Muscle of leg (tissue), 11 donors: ENCODE measurements around the gene PPP2R1B. TPM values are rescaled to one million over a fixed set of nuclear protein-coding genes. Genes with fewer than 3 reads are reported as not detected.
"Not testable (repeated sequence)": the region's sequence is repeated elsewhere in the genome, so short reads cannot be mapped to it uniquely, and the experiment has no call there.

ENCODE experiments used
- DNase-seq: peaks from one replicate; pipeline ENCODE4 v3.0.0; 2013
- H3K27ac ChIP-seq: one replicate; pipeline ENCODE4 v1.5.1; 2013; ENCODE audit warnings: mild to moderate bottlenecking, low read length, control low read depth
- H3K27me3 ChIP-seq: one replicate; pipeline ENCODE4 v1.6.1; 2013; ENCODE audit warnings: low read length; ENCODE audit not compliant: control insufficient read depth, insufficient read depth
- H3K36me3 ChIP-seq: one replicate; pipeline ENCODE4 v1.6.1; 2013; ENCODE audit warnings: low read length; ENCODE audit not compliant: control insufficient read depth, insufficient read depth
- H3K4me1 ChIP-seq: one replicate; pipeline ENCODE4 v1.6.1; 2013; ENCODE audit warnings: low read length; ENCODE audit not compliant: control insufficient read depth, insufficient read depth
- H3K4me3 ChIP-seq: one replicate; pipeline ENCODE4 v1.5.1; 2013; ENCODE audit warnings: low read length, control low read depth
- H3K9me3 ChIP-seq: replicated peaks from 2 replicates; pipeline ENCODE4 v1.6.1; 2013; ENCODE audit warnings: low read depth, low read length; ENCODE audit not compliant: control insufficient read depth
- WGBS: methylation state at CpG from one replicate; pipeline ENCODE4 v1.1.5; 2013; ENCODE audit warnings: missing lambda C conversion rate; ENCODE audit not compliant: insufficient coverage; 5-methylcytosine and 5-hydroxymethylcytosine counted together
- polyA plus RNA-seq, 8 donors: library from polyadenylated mRNA; unstranded; fragments of 120-200 nt; gene quantifications; one replicate each; pipeline versions ENCODE4 v1.2.1 to v1.2.3, GENCODE V29; 2013; ENCODE audit warnings: inconsistent platforms in 1 of 8, low replicate concordance in 1 of 8; ENCODE audit not compliant: insufficient read length in 8 of 8, insufficient read depth in 1 of 8
- total RNA-seq: library from RNA; stranded (reverse); fragments of 120-200 nt; gene quantifications from one replicate; pipeline ENCODE4 v1.2.4, GENCODE V29; 2013

PPP2R1B gene
- total and polyA plus RNA-seq, 9 donors: 8.7 to 15.3 (median 10.6) TPM

DNA sequence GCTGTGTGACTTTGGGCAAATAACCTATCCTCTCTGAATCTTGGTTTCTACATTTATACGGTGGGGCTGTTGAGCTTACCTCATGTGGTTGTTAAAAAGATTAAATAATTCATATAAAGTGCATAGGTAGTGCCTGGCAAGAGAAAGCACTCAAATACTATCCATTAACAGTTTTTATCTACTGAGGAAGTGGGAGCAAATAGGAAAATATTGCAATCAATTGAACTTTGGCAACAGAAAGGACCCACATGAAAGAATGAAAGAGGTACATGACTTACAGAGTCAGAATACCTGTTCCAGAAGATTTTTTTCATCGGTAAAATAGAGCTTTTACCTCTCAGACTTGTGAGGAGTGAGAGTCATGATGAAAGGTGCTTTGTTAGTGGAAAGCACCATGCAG, 6.3 kb upstream of the PPP2R1B start:
- Histone ChIP-seq H3K36me3 (no peaks in the 10 kb centered on the region), H3K4me1 (peaks cover 8% of the 10 kb centered on the region), H3K9me3 (no peaks in the 10 kb centered on the region), H3K4me3 (no peak overlapping the region), H3K27ac (no peak overlapping the region), H3K27me3 (no peaks in the 10 kb centered on the region)
- WGBS: no CpG with 5 or more reads among the region's 2 CpGs
- DNase-seq: no peak

DNA sequence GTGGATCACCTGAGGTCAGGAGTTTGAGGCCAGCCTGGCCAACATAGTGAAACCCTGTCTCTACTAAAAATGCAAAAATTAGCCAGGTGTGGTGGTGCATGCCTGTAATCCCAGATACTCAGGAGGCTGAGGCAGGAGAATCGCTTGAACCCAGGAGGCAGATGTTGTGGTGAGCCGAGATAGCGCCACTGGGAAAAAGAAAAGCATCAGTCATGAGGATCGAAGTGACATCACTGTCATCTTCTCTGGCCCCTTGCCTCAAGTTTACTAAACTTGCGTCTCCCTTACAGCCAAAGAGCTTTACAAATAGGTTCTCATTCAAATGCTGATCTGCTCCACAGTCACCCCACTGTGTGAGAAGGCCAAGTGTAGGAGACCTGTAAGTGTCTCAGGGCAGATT, 5.0 kb upstream of the PPP2R1B start:
- H3K27me3 ChIP-seq, H3K36me3 ChIP-seq, DNase-seq, H3K9me3 ChIP-seq, H3K27ac ChIP-seq, H3K4me3 ChIP-seq: not testable (repeated sequence)
- H3K4me1 ChIP-seq: peaks cover 10% of the 10 kb centered on the region
- 81% methylated on average over 3 of the region's 5 CpGs for WGBS

GRCh38 chr11:111770581-111771134, 4.5 kb upstream of the PPP2R1B start:
- DNase-seq: no peak
- H3K27me3 ChIP-seq: no peaks in the 10 kb centered on the region
- no CpG with 5 or more reads among the region's 4 CpGs for WGBS

DNA sequence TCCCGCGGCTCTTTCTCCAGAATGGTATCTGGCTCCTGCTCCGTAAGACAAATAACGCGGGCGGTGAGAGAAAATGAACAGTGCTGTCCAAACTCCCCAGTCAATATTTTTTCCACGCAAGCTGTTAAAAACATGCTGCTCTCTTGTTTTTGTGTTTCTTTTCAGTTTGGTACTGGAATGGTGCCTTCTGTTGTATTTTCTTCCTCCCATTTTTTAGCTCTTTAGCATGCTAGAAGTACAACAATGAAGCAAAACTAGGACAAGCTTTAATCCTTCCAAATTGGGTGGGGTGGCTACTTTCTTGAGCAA, 599 bp upstream of the PPP2R1B start:
- Histone ChIP-seq H3K27ac (peak overlapping the region; percentile 95), H3K36me3 (peaks cover 19% of the 10 kb centered on the region), H3K4me1 (peaks cover 9% of the 10 kb centered on the region), H3K9me3 (no peaks in the 10 kb centered on the region), H3K27me3 (no peaks in the 10 kb centered on the region), H3K4me3 (peak overlapping the region; percentile 95)
- WGBS: no CpG with 5 or more reads among the region's 7 CpGs
- no peak for DNase-seq

More at GRCh38 chr11:111770581-111771134, 4.5 kb upstream of the PPP2R1B start:
- H3K4me1 ChIP-seq: peaks cover 10% of the 10 kb centered on the region
- H3K36me3 ChIP-seq: no peaks in the 10 kb centered on the region
- no peak overlapping the region for H3K27ac ChIP-seq
- no peaks in the 10 kb centered on the region for H3K9me3 ChIP-seq
- H3K4me3 ChIP-seq: no peak overlapping the region

DNA sequence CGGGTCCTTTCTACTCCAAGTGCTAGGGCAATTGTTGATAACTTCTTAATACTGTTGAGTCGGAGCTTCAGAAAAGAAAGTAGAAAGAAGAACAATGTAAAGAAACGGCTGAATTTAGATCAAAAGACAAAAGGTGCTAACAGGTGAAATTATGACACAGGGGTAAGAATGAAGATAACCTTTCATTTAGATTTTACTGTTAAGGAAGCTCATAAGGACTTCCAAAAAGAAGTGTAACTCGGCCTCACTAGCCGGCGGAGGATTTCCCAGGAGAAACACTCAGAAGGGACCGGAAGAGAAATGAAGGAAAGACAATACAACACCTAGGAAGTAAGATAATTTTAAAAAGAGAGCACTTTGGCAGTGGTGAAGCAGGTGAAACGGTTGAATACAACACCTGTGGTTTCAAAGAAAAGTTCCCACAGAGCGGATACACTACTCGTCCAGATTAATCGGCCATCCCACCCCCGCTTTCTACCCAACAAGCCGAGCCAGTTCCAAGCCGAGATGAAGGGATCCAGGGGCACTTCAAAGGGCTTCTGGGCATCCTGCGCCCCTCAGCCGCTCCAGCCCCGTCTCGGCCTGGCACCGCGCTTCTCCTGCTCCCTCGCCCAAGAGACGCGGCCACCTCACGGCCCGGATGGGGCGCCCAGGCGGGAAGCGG, 737 bp downstream of the PPP2R1B start:
- H3K4me1 ChIP-seq: peaks cover 9% of the 10 kb centered on the region
- H3K36me3 ChIP-seq: peaks cover 31% of the 10 kb centered on the region
- H3K27me3 ChIP-seq: no peaks in the 10 kb centered on the region
- H3K9me3 ChIP-seq: no peaks in the 10 kb centered on the region
- H3K4me3 ChIP-seq: peak overlapping the region; percentile 95
- peak; percentile 39 for DNase-seq
- WGBS: 0% methylated on average over 21 of the region's 28 CpGs
- H3K27ac ChIP-seq: peak overlapping the region; percentile 95

DNA sequence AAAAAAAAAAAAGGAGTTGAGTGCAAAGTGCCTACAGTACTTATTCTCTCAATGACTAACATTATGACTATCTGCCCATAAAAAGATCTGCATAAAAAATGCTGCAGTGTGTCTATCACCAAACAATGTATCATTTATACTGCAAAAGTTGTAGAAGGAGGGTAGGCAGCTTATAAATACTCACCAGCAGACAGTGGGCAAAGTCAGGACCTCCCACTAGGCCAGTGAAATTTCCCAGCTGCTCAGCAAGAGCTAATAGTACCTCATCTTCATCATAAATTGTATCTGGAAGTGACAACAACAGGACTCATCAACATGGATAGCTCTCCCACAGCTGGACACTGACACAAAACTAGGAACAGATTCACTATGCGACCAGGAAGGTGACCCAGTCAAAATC, 1.6 kb downstream of the PPP2R1B start:
- Histone ChIP-seq H3K9me3 (no peaks in the 10 kb centered on the region), H3K4me1 (peaks cover 9% of the 10 kb centered on the region), H3K27me3 (no peaks in the 10 kb centered on the region), H3K4me3 (no peak overlapping the region), H3K36me3 (peaks cover 40% of the 10 kb centered on the region), H3K27ac (no peak overlapping the region)
- no peak for DNase-seq
- no CpG with 5 or more reads among the region's 1 CpG for WGBS

DNA sequence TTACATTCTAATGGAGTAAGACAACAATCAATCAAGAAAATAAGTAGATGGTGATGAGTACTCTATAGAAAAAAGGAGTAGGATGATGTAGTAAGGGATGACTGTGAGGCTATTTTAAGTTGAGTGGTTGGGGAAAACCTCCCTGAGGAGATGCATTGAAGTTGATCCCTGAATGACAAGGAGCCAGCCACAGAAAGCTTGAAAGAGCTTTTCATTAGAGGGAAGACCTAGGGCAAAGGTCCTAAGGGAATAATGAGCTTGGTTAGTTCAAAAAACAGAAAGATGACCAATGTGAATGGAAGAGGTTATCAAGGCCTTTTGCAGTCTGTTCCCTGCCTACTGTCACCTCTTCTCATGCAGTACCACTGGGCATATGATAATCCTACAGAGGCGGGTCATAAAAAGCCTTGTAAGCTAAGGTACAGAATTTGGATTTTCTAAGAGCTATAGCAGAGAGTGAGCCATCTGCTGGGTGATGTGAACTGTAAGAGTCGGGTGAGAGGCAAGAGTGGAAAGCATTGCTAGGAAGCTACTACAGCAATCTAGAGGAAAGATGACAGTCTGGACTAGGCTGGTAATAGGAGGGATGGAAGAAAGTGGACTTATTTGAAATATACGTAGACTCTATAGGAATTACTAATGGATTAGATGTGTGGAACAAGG, 3.1 kb downstream of the PPP2R1B start:
- Histone ChIP-seq H3K36me3 (peaks cover 52% of the 10 kb centered on the region), H3K9me3 (no peaks in the 10 kb centered on the region), H3K4me1 (peaks cover 9% of the 10 kb centered on the region), H3K27me3 (no peaks in the 10 kb centered on the region), H3K27ac (no peak overlapping the region), H3K4me3 (no peak overlapping the region)
- no peak for DNase-seq
- 60% methylated on average over 3 of the region's 3 CpGs for WGBS

GRCh38 chr11:111762526-111762925, 3.7 kb downstream of the PPP2R1B start:
- Histone ChIP-seq H3K9me3 (no peaks in the 10 kb centered on the region), H3K27me3 (no peaks in the 10 kb centered on the region), H3K4me1 (peaks cover 9% of the 10 kb centered on the region), H3K4me3 (no peak overlapping the region), H3K36me3 (peaks cover 54% of the 10 kb centered on the region), H3K27ac (no peak overlapping the region)
- no peak for DNase-seq
- 90% methylated on average over 2 of the region's 5 CpGs for WGBS

DNA sequence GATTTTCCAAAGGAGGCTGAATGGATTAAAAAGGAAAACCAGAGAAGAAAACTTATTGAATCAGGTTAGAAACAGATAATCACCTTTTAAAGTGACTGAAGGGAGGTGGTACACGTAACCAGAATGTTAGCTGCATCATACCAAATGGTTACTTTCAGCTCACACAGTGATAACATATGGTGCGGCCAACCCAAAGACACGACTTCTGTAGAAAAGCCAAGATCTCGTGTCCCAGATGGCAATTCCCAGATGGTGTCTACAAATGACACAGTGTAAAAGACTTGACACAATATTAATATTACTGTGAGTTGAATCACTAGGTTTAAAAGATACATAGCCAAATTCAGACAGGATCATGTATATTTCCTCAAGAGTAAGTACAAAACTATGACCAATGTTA, 5.2 kb downstream of the PPP2R1B start:
- no peak for DNase-seq
- H3K4me1 ChIP-seq: peaks cover 6% of the 10 kb centered on the region
- H3K4me3 ChIP-seq: no peak overlapping the region
- no peak overlapping the region for H3K27ac ChIP-seq
- H3K36me3 ChIP-seq: peaks cover 57% of the 10 kb centered on the region
- H3K9me3 ChIP-seq: no peaks in the 10 kb centered on the region
- no peaks in the 10 kb centered on the region for H3K27me3 ChIP-seq
- no CpG with 5 or more reads among the region's 4 CpGs for WGBS

- 80% methylated on average over 1 of the region's 5 CpGs for WGBS
- Histone ChIP-seq H3K4me3 (no peak overlapping the region), H3K27me3 (no peaks in the 10 kb centered on the region), H3K4me1 (peaks cover 6% of the 10 kb centered on the region), H3K36me3 (peaks cover 61% of the 10 kb centered on the region), H3K27ac (peak overlapping the region; percentile 71), H3K9me3 (no peaks in the 10 kb centered on the region)
- DNase-seq: no peak
These were observed 6.3 kb downstream of the PPP2R1B start for GRCh38 chr11:111759778-111760407.
